ENCODE measurements around the gene KCNIP1. TPM values are rescaled to one million over a fixed set of nuclear protein-coding genes. Genes with fewer than 3 reads are reported as not detected.

KCNIP1 gene
- total RNA-seq, 2 experiments from 2014 or later, result not detected

- H3K4me3 Mint-ChIP-seq, result no peak overlapping the region
- no peaks in the 10 kb centered on the region for H3K9me3 Mint-ChIP-seq (ENCODE audit: low read depth)
- H3K4me1 Mint-ChIP-seq, result no peaks in the 10 kb centered on the region
- peaks cover 16% of the 10 kb centered on the region for H3K27me3 Mint-ChIP-seq
- POLR2A ChIA-PET, result interaction anchor here (0.6 kb wide), 1 partner anchor 85 kb away, joined by 3 read pairs; no protein-coding TSS in a partner anchor
- no peaks in the 10 kb centered on the region for H3K36me3 Mint-ChIP-seq (ENCODE audit: low read depth)
- no peak overlapping the region for H3K27ac Mint-ChIP-seq
- DNase-seq (no peak), ATAC-seq (no peak)
- CTCF ChIA-PET, result interaction anchor here (0.6 kb wide), 1 partner anchor 675 kb away, joined by 3 read pairs; no protein-coding TSS in a partner anchor
- intact Hi-C loops (cut with DNase I, micrococcal nuclease), result no loop called here
Measured at GRCh38 chr5:170660531-170660930, 156.7 kb downstream of the KCNIP1 start.

- H3K36me3 Mint-ChIP-seq (ENCODE audit: low read depth), result no peaks in the 10 kb centered on the region
- ATAC-seq, result no peak
- H3K9me3 Mint-ChIP-seq (ENCODE audit: low read depth), result no peaks in the 10 kb centered on the region
- H3K4me1 Mint-ChIP-seq, result no peaks in the 10 kb centered on the region
- CTCF ChIA-PET, result interaction anchor here (1.1 to 1.8 kb wide), 2 partner anchors 25 to 39 kb away, joined by 3 to 4 read pairs; no protein-coding TSS in a partner anchor
- peaks cover 18% of the 10 kb centered on the region for H3K27me3 Mint-ChIP-seq
- no peak for DNase-seq
- no peak overlapping the region for H3K27ac Mint-ChIP-seq
- no peak overlapping the region for H3K4me3 Mint-ChIP-seq
- intact Hi-C loops (cut with DNase I, micrococcal nuclease), result no loop called here
- POLR2A ChIA-PET, result no interaction called here
Measured at GRCh38 chr5:170662966-170663365, 159.1 kb downstream of the KCNIP1 start.

GRCh38 chr5:170678811-170679210 lies 175.0 kb downstream of the KCNIP1 start:
- intact Hi-C loops (cut with DNase I, micrococcal nuclease), result no loop called here
- peaks cover 49% of the 10 kb centered on the region for H3K27me3 Mint-ChIP-seq
- ATAC-seq (no peak), DNase-seq (no peak)
- H3K4me3 Mint-ChIP-seq, result no peak overlapping the region
- H3K36me3 Mint-ChIP-seq (ENCODE audit: low read depth), result no peaks in the 10 kb centered on the region
- peaks cover 9% of the 10 kb centered on the region for H3K4me1 Mint-ChIP-seq
- H3K27ac Mint-ChIP-seq, result no peak overlapping the region
- ChIA-PET POLR2A (no interaction called here), CTCF (no interaction called here)
- H3K9me3 Mint-ChIP-seq (ENCODE audit: low read depth), result no peaks in the 10 kb centered on the region

GRCh38 chr5:170681013-170681433 lies 177.2 kb downstream of the KCNIP1 start:
- intact Hi-C loops (cut with DNase I, micrococcal nuclease), result no loop called here
- Mint-ChIP-seq H3K36me3 (ENCODE audit: low read depth) (no peaks in the 10 kb centered on the region), H3K27me3 (peaks cover 51% of the 10 kb centered on the region), H3K4me1 (peaks cover 9% of the 10 kb centered on the region), H3K4me3 (no peak overlapping the region), H3K9me3 (ENCODE audit: low read depth) (no peaks in the 10 kb centered on the region), H3K27ac (no peak overlapping the region)
- DNase-seq (peak; percentile 79), ATAC-seq (peak; percentile 97)
- ChIA-PET CTCF (interaction anchor here (1.1 kb wide), 1 partner anchor 9 kb away, joined by 3 read pairs; no protein-coding TSS in a partner anchor), POLR2A (no interaction called here)

GRCh38 chr5:170691657-170692056 lies 187.8 kb downstream of the KCNIP1 start:
- Mint-ChIP-seq H3K4me3 (no peak overlapping the region), H3K9me3 (ENCODE audit: low read depth) (no peaks in the 10 kb centered on the region), H3K27ac (no peak overlapping the region), H3K4me1 (no peaks in the 10 kb centered on the region), H3K27me3 (peaks cover 30% of the 10 kb centered on the region), H3K36me3 (ENCODE audit: low read depth) (no peaks in the 10 kb centered on the region)
- intact Hi-C loops (cut with DNase I, micrococcal nuclease), result no loop called here
- ATAC-seq, result no peak
- no peak for DNase-seq
- ChIA-PET CTCF (no interaction called here), POLR2A (no interaction called here)

GRCh38 chr5:170693701-170694100 lies 189.9 kb downstream of the KCNIP1 start:
- H3K27me3 Mint-ChIP-seq, result peaks cover 32% of the 10 kb centered on the region
- ATAC-seq (no peak), DNase-seq (no peak)
- no peak overlapping the region for H3K4me3 Mint-ChIP-seq
- ChIA-PET POLR2A (no interaction called here), CTCF (no interaction called here)
- H3K36me3 Mint-ChIP-seq (ENCODE audit: low read depth), result no peaks in the 10 kb centered on the region
- intact Hi-C loops (cut with DNase I, micrococcal nuclease), result no loop called here
- no peaks in the 10 kb centered on the region for H3K9me3 Mint-ChIP-seq (ENCODE audit: low read depth)
- no peak overlapping the region for H3K27ac Mint-ChIP-seq
- H3K4me1 Mint-ChIP-seq, result no peaks in the 10 kb centered on the region

- CTCF ChIA-PET, result interaction anchor here (0.9 kb wide), 1 partner anchor 47 kb away, joined by 3 read pairs; no protein-coding TSS in a partner anchor
- H3K27me3 Mint-ChIP-seq, result peaks cover 31% of the 10 kb centered on the region
- H3K36me3 Mint-ChIP-seq (ENCODE audit: low read depth), result no peaks in the 10 kb centered on the region
- no peak overlapping the region for H3K27ac Mint-ChIP-seq
- ATAC-seq (no peak), DNase-seq (no peak)
- H3K4me1 Mint-ChIP-seq, result no peaks in the 10 kb centered on the region
- POLR2A ChIA-PET, result no interaction called here
- no peaks in the 10 kb centered on the region for H3K9me3 Mint-ChIP-seq (ENCODE audit: low read depth)
- intact Hi-C loops (cut with DNase I, micrococcal nuclease), result no loop called here
- no peak overlapping the region for H3K4me3 Mint-ChIP-seq
Measured at GRCh38 chr5:170694911-170695310, 191.1 kb downstream of the KCNIP1 start.

- Mint-ChIP-seq H3K4me3 (no peak overlapping the region), H3K27ac (no peak overlapping the region), H3K27me3 (peaks cover 26% of the 10 kb centered on the region), H3K36me3 (ENCODE audit: low read depth) (no peaks in the 10 kb centered on the region), H3K9me3 (ENCODE audit: low read depth) (no peaks in the 10 kb centered on the region), H3K4me1 (no peaks in the 10 kb centered on the region)
- ChIA-PET POLR2A (no interaction called here), CTCF (no interaction called here)
- intact Hi-C loops (cut with DNase I, micrococcal nuclease), result no loop called here
- ATAC-seq, result no peak
- DNase-seq, result no peak
Measured at GRCh38 chr5:170697031-170697430, 193.2 kb downstream of the KCNIP1 start.

GRCh38 chr5:170700503-170700902 lies 196.7 kb downstream of the KCNIP1 start:
- H3K27me3 Mint-ChIP-seq, result peaks cover 14% of the 10 kb centered on the region
- intact Hi-C loops (cut with DNase I, micrococcal nuclease), result no loop called here

GRCh38 chr5:170701334-170701733 lies 197.5 kb downstream of the KCNIP1 start:
- ChIA-PET POLR2A (interaction anchor here (0.6 kb wide), 2 partner anchors 9 to 333 kb away, joined by 3 read pairs; no protein-coding TSS in a partner anchor), CTCF (no interaction called here)
- Mint-ChIP-seq H3K4me3 (no peak overlapping the region), H3K27ac (no peak overlapping the region), H3K27me3 (peaks cover 12% of the 10 kb centered on the region), H3K4me1 (no peaks in the 10 kb centered on the region), H3K9me3 (ENCODE audit: low read depth) (no peaks in the 10 kb centered on the region), H3K36me3 (ENCODE audit: low read depth) (no peaks in the 10 kb centered on the region)
- intact Hi-C loops (cut with DNase I, micrococcal nuclease), result no loop called here
- DNase-seq (no peak), ATAC-seq (no peak)

More at GRCh38 chr5:170700503-170700902, 196.7 kb downstream of the KCNIP1 start:
- DNase-seq (no peak), ATAC-seq (no peak)
- no peak overlapping the region for H3K27ac Mint-ChIP-seq
- H3K4me1 Mint-ChIP-seq, result no peaks in the 10 kb centered on the region
- H3K9me3 Mint-ChIP-seq (ENCODE audit: low read depth), result no peaks in the 10 kb centered on the region
- no peak overlapping the region for H3K4me3 Mint-ChIP-seq
- CTCF ChIA-PET, result no interaction called here
- no peaks in the 10 kb centered on the region for H3K36me3 Mint-ChIP-seq (ENCODE audit: low read depth)
- POLR2A ChIA-PET, result no interaction called here

- H3K36me3 Mint-ChIP-seq (ENCODE audit: low read depth), result no peaks in the 10 kb centered on the region
- H3K4me3 Mint-ChIP-seq, result no peak overlapping the region
- no peak for ATAC-seq
- POLR2A ChIA-PET, result no interaction called here
- intact Hi-C loops (cut with DNase I, micrococcal nuclease), result no loop called here
- H3K27ac Mint-ChIP-seq, result no peak overlapping the region
- peaks cover 15% of the 10 kb centered on the region for H3K27me3 Mint-ChIP-seq
- peaks cover 4% of the 10 kb centered on the region for H3K9me3 Mint-ChIP-seq (ENCODE audit: low read depth)
- no peaks in the 10 kb centered on the region for H3K4me1 Mint-ChIP-seq
- no peak for DNase-seq
- CTCF ChIA-PET, result no interaction called here
Measured at GRCh38 chr5:170704417-170705192, 200.8 kb downstream of the KCNIP1 start.

- CTCF ChIA-PET, result interaction anchor here (0.9 kb wide), 1 partner anchor 633 kb away, joined by 3 read pairs; no protein-coding TSS in a partner anchor
- Mint-ChIP-seq H3K4me3 (no peak overlapping the region), H3K36me3 (ENCODE audit: low read depth) (no peaks in the 10 kb centered on the region), H3K4me1 (no peaks in the 10 kb centered on the region), H3K27me3 (peaks cover 25% of the 10 kb centered on the region), H3K27ac (no peak overlapping the region), H3K9me3 (ENCODE audit: low read depth) (peaks cover 4% of the 10 kb centered on the region)
- intact Hi-C loops (cut with DNase I, micrococcal nuclease), result no loop called here
- DNase-seq, result no peak
- no peak for ATAC-seq
- POLR2A ChIA-PET, result no interaction called here
Measured at GRCh38 chr5:170709640-170710039, 205.8 kb downstream of the KCNIP1 start.

Data from activated CD4-positive, alpha-beta T cell treated with anti-CD3 and anti-CD28 coated beads for 36 hours (primary cell).